ENCODE data around the gene LIAS. TPM values are rescaled to one million over a fixed set of nuclear protein-coding genes. Genes with fewer than 3 reads are reported as not detected.
"Not testable (repeated sequence)": the region's sequence is repeated elsewhere in the genome, so short reads cannot be mapped to it uniquely, and the experiment has no call there.

LIAS gene
- total RNA-seq, 1 donor from 2014 or later: 19.1 TPM

DNA sequence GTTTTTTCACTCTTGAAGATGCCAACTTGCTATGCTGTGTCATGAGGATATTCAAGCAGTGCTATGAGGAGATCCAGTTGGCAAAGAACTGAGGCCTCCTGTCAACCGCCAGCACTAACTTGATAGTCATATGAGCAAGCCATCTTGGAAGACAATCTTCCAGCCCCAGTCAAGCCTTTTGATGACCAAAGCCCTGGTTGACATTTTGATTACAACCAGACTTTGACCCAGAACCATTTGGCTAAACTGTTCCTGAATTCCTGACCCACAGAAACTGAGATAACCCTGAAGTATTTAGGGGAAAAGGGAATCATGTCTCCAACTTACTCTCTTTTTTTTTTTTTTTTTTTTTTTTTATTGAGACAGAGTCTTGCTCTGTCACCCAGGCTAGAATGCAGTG is 35.5 kb downstream of the LIAS start:
- no peak for DNase-seq (ENCODE audit: low spot score)
- H3K4me1 Mint-ChIP-seq (ENCODE audit: low read depth): no peaks in the 10 kb centered on the region
- no peaks in the 10 kb centered on the region for H3K9me3 Mint-ChIP-seq
- H3K4me3 Mint-ChIP-seq (ENCODE audit: low read depth): no peak overlapping the region
- no peak overlapping the region for H3K27ac Mint-ChIP-seq
- intact Hi-C loops (cut with micrococcal nuclease): no loop called here
- peaks cover 11% of the 10 kb centered on the region for H3K36me3 Mint-ChIP-seq (ENCODE audit: low read depth)
- H3K27me3 Mint-ChIP-seq (ENCODE audit: low read depth): no peaks in the 10 kb centered on the region

DNA sequence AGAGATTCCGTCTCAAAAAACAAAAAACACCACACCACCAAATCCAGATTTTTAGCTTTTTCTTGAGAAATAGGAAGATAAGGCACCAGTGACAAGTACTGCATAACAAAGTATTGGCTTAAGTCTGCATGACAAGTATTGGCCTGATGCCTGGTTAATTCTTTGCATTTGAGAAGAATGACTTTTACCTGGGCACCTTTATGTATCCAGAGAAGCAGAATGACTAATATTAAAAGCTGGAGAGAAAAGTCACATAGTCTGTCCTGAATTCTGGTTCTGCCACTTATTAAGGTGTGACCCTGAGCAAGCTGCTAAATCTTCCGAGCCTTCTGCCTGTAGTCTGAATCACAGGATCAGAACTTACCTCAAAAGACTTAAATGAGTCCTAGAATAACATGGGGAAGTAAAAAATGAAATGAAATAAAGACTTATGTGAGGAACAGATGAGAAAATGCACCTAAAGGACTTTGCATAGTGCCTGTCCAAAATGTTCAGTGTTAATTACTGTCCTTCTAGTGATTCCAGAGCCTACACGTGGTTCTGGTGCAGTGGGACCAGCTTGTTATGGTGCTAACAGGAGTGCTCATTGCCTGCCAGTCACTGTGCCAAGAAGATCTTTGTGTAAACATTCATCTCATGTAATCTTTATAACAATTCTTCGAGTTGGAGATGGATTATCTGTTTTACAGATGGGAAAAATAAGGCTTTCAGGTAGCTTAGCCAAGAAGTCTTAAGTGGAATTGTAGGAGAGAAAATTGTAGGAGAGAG is 36.8 kb downstream of the LIAS start:
- peaks cover 16% of the 10 kb centered on the region for H3K36me3 Mint-ChIP-seq (ENCODE audit: low read depth)
- H3K4me1 Mint-ChIP-seq (ENCODE audit: low read depth): no peaks in the 10 kb centered on the region
- intact Hi-C loops (cut with micrococcal nuclease): no loop called here
- H3K9me3 Mint-ChIP-seq: no peaks in the 10 kb centered on the region
- H3K27me3 Mint-ChIP-seq (ENCODE audit: low read depth): no peaks in the 10 kb centered on the region
- DNase-seq (ENCODE audit: low spot score): no peak
- H3K27ac Mint-ChIP-seq: no peak overlapping the region
- H3K4me3 Mint-ChIP-seq (ENCODE audit: low read depth): no peak overlapping the region

DNA sequence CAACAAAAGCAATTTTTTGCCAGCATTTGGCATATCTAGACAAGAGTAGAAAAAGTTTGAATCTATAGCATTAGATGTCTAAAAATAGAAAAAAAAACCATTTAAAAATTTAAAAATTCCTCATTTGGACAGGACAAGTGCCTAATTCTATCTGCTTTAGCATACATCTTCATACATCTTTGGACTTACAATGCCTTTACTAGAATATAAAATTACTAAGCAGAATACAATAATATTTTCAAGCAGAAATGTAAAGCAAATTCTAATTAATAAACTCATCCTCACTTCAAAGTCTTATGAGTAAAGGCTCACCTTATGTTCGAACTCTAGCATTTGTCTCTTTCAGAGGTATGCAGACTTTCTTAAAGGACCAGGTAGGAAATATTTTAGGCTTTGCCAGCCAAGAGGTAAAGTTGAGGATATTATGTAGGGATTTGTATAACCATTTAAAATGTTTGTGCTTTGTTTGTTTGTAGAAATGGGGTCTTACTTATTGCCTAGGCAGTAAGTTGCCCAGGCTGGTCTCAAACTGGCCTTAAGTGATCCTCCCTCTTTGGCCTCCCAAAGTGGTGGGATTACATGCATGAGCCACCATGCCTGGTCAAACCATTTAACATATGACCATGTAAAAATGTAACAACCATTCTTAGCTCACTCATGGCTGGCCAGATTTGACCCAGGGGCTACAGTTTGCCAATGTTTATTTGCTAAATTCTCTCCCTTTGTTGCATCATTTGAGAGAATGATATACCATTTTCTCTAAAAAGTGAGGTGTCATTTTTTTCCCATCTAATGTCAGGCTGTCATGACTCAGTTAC is 39.3 kb downstream of the LIAS start:
- Mint-ChIP-seq H3K27me3 (ENCODE audit: low read depth) (no peaks in the 10 kb centered on the region), H3K36me3 (ENCODE audit: low read depth) (peaks cover 25% of the 10 kb centered on the region), H3K4me1 (ENCODE audit: low read depth) (no peaks in the 10 kb centered on the region), H3K27ac (no peak overlapping the region), H3K4me3 (ENCODE audit: low read depth) (no peak overlapping the region), H3K9me3 (no peaks in the 10 kb centered on the region)
- DNase-seq (ENCODE audit: low spot score): no peak
- intact Hi-C loops (cut with micrococcal nuclease): no loop called here

DNA sequence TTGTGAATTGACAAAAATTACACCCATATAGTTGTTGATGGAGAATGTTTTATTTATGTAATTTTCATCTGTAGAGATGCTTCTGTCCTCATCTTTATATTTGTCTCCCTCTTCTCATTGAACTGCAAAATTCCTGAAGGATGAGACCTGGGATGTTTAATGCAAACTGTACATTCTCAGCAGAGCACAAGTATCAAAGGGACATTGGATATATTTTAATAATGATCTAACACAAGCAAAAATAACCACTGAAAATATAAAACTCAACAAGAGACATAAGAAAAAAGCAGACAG is 39.8 kb downstream of the LIAS start:
- H3K27ac Mint-ChIP-seq: no peak overlapping the region
- peaks cover 31% of the 10 kb centered on the region for H3K36me3 Mint-ChIP-seq (ENCODE audit: low read depth)
- no peak for DNase-seq (ENCODE audit: low spot score)
- no peak overlapping the region for H3K4me3 Mint-ChIP-seq (ENCODE audit: low read depth)
- H3K9me3 Mint-ChIP-seq: no peaks in the 10 kb centered on the region
- H3K4me1 Mint-ChIP-seq (ENCODE audit: low read depth): no peaks in the 10 kb centered on the region
- intact Hi-C loops (cut with micrococcal nuclease): no loop called here
- H3K27me3 Mint-ChIP-seq (ENCODE audit: low read depth): no peaks in the 10 kb centered on the region

DNA sequence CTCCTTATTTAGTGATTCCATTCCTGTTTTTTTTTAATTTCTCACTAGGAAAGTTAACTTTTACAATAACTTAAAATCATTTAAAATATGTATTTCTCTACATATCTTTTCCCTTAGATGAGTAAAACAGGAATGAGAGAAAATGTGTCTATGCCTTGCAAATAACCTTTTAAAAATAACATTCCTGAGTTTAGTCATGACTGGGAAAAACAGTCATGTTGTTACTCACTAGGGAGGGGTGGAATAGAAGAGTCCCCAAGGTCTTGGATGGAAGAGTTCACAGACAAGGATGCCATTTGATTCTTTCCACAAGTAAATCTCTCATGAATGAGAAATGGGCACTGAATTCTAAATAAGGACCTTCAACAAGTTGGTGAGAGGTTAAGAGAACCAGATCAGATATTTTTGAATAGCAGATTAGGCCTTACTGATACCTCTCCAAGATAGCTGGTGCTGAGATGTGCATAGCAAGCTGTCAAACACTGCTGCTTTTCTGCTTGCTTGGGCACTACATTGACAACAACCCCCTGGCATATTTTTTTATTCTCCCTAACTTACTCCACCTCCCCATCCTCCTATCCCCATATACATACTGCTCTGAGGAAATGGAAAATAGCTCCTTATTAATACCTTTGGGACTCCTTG is 43.3 kb downstream of the LIAS start:
- no peak for DNase-seq (ENCODE audit: low spot score)
- no peak overlapping the region for H3K27ac Mint-ChIP-seq
- peaks cover 53% of the 10 kb centered on the region for H3K36me3 Mint-ChIP-seq (ENCODE audit: low read depth)
- H3K4me1 Mint-ChIP-seq (ENCODE audit: low read depth): no peaks in the 10 kb centered on the region
- H3K27me3 Mint-ChIP-seq (ENCODE audit: low read depth): no peaks in the 10 kb centered on the region
- H3K4me3 Mint-ChIP-seq (ENCODE audit: low read depth): no peak overlapping the region
- no peaks in the 10 kb centered on the region for H3K9me3 Mint-ChIP-seq
- intact Hi-C loops (cut with micrococcal nuclease): no loop called here

DNA sequence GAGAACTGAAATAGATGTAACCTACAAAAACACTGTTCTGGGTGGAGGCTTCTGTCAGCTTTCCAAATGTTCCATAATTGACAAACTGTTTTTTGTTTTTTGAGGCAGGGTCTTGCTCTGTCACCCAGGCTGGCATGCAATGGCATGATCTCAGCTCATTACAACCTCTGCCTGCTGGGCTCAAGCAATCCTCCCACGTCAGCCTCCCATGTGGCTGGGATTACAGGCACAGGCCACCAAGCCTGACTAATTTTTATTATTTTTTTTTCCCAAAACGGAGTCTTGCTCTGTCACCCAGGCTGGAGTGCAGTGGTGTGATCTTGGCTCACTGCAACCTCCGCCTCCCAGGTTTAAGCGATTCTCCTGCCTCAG is 43.8 kb downstream of the LIAS start:
- H3K27me3 Mint-ChIP-seq (ENCODE audit: low read depth); intact Hi-C loops (cut with micrococcal nuclease); H3K9me3 Mint-ChIP-seq; H3K4me1 Mint-ChIP-seq (ENCODE audit: low read depth); H3K27ac Mint-ChIP-seq; DNase-seq (ENCODE audit: low spot score); H3K4me3 Mint-ChIP-seq (ENCODE audit: low read depth): not testable (repeated sequence)
- peaks cover 51% of the 10 kb centered on the region for H3K36me3 Mint-ChIP-seq (ENCODE audit: low read depth)

DNA sequence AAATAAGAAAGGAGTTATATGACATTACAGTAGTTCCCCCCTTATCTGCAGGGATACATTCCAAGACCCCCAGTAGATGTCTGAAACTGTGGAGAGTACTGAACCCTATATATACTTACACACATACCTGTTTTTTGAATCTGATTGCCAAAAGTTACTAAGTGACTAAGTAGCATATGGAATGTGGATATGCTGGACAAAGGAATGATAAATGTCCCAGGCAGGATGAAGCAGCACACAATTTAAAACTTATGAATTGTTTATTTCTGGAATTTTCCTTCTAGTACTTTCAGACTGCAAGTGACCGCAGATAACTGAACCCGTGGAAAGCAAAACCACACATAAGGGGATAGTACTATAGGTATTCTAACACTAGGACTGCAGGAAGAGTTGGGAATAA is 45.7 kb downstream of the LIAS start:
- H3K4me3 Mint-ChIP-seq (ENCODE audit: low read depth): no peak overlapping the region

DNA sequence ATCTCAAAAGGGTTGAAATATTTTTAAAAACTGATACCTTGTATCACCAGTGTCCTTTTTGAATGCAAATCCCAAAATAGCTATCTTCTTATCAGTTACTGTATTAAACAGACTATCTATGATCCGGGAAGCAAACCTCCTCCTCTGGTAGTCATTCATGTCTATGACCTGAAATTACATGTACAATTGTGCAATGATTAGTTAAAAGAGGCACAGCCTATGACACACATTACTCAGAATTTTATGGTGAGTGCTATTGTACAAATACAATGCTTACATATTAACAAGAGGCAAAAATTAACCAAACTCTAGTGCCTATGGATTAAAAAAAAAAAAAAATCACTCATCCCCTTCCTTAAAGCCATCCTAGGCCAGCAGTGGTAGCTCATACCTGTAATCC is 46.7 kb downstream of the LIAS start:
- no peaks in the 10 kb centered on the region for H3K4me1 Mint-ChIP-seq (ENCODE audit: low read depth)
- intact Hi-C loops (cut with micrococcal nuclease): no loop called here
- peaks cover 45% of the 10 kb centered on the region for H3K36me3 Mint-ChIP-seq (ENCODE audit: low read depth)

More for the DNA sequence above, 45.7 kb downstream of the LIAS start:
- Mint-ChIP-seq H3K9me3 (no peaks in the 10 kb centered on the region), H3K36me3 (ENCODE audit: low read depth) (peaks cover 43% of the 10 kb centered on the region), H3K4me1 (ENCODE audit: low read depth) (no peaks in the 10 kb centered on the region), H3K27ac (no peak overlapping the region), H3K27me3 (ENCODE audit: low read depth) (no peaks in the 10 kb centered on the region)
- intact Hi-C loops (cut with micrococcal nuclease): no loop called here
- DNase-seq (ENCODE audit: low spot score): no peak

DNA sequence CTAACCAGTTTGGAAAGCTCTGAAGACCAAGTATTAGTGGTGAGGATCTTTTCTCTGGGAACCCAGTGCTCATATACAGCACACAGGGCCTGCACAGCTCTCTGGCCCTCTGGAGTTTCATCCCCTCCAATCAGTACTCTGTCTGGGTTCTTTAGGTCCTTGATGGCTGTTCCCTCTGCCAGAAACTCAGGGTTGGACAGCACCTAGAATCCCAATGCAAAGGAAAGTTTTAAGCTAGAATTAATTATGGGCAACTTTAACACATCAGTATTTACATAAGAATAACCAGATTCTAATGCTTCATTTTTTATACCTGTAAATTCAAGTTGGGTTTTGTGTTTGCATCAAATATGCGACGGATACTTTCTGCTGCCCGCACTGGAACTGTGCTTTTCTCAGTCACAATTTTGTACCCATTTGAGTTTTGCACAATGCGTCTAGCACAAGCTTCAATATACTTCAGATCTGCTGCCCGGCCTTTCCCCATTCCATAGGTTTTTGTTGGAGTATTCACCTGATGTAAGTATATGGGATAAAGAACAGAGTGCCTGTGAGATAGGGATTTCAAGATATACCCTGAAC is 51.6 kb downstream of the LIAS start:
- H3K4me1 Mint-ChIP-seq (ENCODE audit: low read depth): no peaks in the 10 kb centered on the region
- H3K27me3 Mint-ChIP-seq (ENCODE audit: low read depth): no peaks in the 10 kb centered on the region
- no peak overlapping the region for H3K27ac Mint-ChIP-seq
- H3K36me3 Mint-ChIP-seq (ENCODE audit: low read depth): peaks cover 27% of the 10 kb centered on the region
- no peaks in the 10 kb centered on the region for H3K9me3 Mint-ChIP-seq
- no peak overlapping the region for H3K4me3 Mint-ChIP-seq (ENCODE audit: low read depth)
- intact Hi-C loops (cut with micrococcal nuclease): no loop called here
- no peak for DNase-seq (ENCODE audit: low spot score)

More for the DNA sequence above, 46.7 kb downstream of the LIAS start:
- no peaks in the 10 kb centered on the region for H3K9me3 Mint-ChIP-seq
- H3K27me3 Mint-ChIP-seq (ENCODE audit: low read depth): no peaks in the 10 kb centered on the region
- no peak overlapping the region for H3K4me3 Mint-ChIP-seq (ENCODE audit: low read depth)
- no peak overlapping the region for H3K27ac Mint-ChIP-seq
- DNase-seq (ENCODE audit: low spot score): no peak

DNA sequence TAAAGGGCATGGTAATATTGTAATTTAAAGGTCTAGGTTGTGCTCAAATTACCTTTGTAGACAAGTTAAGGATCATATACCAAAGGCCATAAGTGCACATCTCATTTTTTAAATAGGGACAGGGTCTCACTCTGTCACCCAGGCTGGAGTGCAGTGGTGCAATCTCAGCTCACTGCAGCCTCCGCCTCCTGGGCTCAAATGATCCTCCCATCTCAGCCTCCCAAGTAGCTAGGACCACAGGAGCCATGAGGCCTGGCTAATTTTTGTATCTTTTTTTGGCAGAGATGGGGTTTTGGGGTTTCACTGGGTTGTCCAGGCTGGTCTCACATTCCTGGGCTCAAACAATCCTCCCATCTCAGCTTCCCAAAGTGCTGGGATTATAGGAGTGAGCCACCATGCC is 55.4 kb downstream of the LIAS start:
- intact Hi-C loops (cut with micrococcal nuclease); DNase-seq (ENCODE audit: low spot score); H3K4me1 Mint-ChIP-seq (ENCODE audit: low read depth); H3K9me3 Mint-ChIP-seq; H3K4me3 Mint-ChIP-seq (ENCODE audit: low read depth); H3K27me3 Mint-ChIP-seq (ENCODE audit: low read depth); H3K27ac Mint-ChIP-seq: not testable (repeated sequence)
- H3K36me3 Mint-ChIP-seq (ENCODE audit: low read depth): peaks cover 23% of the 10 kb centered on the region

DNA sequence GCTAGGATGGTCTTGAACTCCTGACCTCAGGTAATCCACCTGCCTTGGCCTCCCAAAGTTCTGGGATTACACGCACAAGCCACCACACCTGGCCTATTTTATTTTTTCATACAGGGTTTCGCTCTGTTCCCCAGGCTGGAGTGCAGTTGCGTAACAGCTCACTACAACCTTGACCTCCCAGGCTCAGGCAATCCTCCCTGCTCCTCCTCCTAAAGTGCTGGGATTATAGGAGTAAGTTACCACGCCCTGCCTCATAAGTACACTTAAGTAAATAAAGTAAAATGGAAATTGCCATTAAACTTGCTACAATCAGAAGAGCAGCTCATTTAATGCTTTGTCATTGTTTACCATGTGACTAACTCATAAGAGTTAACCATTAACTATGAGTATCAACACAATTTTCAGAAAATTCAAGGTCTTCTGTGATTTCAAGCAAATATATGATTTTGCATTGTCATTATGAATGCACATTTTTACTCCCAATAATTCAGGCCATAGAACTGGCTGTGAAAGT is 56.1 kb downstream of the LIAS start:
- H3K4me1 Mint-ChIP-seq (ENCODE audit: low read depth): no peaks in the 10 kb centered on the region
- H3K36me3 Mint-ChIP-seq (ENCODE audit: low read depth): peaks cover 18% of the 10 kb centered on the region
- H3K9me3 Mint-ChIP-seq: no peaks in the 10 kb centered on the region
- no peak overlapping the region for H3K27ac Mint-ChIP-seq
- no peak for DNase-seq (ENCODE audit: low spot score)
- H3K27me3 Mint-ChIP-seq (ENCODE audit: low read depth): no peaks in the 10 kb centered on the region
- intact Hi-C loops (cut with micrococcal nuclease): no loop called here
- H3K4me3 Mint-ChIP-seq (ENCODE audit: low read depth): no peak overlapping the region

DNA sequence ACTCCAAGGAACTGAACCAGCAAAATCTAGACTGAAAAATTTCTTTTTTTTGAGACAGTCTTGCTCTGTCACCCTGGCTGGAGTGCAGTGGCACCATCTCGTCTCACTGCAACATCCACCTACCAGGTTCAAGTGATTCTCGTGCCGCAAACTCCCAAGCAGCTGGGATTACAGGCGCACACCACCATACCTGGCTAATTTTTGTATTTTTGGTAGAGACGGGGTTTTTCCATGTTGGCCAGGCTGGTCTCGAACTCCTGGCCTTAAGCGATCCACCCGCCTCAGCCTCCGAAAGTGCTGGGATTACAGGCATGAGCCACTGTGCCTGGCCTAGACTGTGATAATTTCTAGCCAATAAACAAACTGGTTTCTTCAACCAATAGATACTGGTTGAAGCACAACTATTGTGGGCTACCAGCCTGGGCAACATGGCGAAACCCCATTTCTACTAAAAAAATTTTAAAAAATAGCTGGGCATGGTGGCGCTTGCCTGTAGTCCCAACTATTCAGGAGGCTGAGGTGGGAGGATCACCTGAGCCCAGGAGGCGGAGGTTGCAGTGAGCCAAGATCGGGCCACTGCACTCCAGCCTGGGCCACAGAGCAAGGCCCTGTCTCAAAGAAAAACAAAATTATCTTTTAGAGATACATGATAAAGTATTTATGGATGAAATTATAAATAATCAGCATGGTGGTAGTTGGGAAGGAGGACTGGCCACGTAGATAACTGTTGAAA is 57.0 kb downstream of the LIAS start:
- H3K36me3 Mint-ChIP-seq (ENCODE audit: low read depth): peaks cover 16% of the 10 kb centered on the region
- intact Hi-C loops (cut with micrococcal nuclease); H3K9me3 Mint-ChIP-seq: not testable (repeated sequence)

More for the DNA sequence above, 57.0 kb downstream of the LIAS start:
- H3K27ac Mint-ChIP-seq; DNase-seq (ENCODE audit: low spot score); H3K4me3 Mint-ChIP-seq (ENCODE audit: low read depth); H3K27me3 Mint-ChIP-seq (ENCODE audit: low read depth); H3K4me1 Mint-ChIP-seq (ENCODE audit: low read depth): not testable (repeated sequence)
